ENCODE results near the gene CNGB1.

DNA sequence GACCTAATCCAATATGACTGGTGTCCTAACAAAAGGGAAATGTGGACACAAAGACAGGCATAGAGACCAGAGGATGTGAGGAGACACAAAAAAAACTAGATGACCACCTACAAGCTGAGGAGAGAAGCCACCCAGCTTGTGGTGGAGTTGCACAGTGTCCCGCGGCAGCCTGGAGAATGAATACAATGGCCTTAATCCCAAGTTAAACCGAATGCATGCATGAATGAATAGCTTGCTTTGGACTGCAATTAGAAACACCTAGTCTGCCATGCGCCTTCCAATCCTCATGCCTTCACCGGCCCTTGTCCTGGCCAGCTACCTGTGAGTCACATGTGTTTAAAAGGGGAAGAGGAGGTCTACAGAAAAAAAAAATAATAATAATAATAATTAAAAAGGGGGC, 72.0 kb downstream of the CNGB1 start:
- no peak for TF ChIP-seq MXI1 (conservative IDR thresholded peaks at IDR 0.05; ENCODE audit: poor library complexity, severe bottlenecking)
- TF ChIP-seq, protein P1, sequence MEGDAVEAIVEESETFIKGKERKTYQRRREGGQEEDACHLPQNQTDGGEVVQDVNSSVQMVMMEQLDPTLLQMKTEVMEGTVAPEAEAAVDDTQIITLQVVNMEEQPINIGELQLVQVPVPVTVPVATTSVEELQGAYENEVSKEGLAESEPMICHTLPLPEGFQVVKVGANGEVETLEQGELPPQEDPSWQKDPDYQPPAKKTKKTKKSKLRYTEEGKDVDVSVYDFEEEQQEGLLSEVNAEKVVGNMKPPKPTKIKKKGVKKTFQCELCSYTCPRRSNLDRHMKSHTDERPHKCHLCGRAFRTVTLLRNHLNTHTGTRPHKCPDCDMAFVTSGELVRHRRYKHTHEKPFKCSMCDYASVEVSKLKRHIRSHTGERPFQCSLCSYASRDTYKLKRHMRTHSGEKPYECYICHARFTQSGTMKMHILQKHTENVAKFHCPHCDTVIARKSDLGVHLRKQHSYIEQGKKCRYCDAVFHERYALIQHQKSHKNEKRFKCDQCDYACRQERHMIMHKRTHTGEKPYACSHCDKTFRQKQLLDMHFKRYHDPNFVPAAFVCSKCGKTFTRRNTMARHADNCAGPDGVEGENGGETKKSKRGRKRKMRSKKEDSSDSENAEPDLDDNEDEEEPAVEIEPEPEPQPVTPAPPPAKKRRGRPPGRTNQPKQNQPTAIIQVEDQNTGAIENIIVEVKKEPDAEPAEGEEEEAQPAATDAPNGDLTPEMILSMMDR (IDR thresholded peaks at IDR 0.05; ENCODE audit: poor library complexity, severe bottlenecking), result no peak

All from neural cell (in vitro differentiated cells).